C4-2B (cell line): Measurements from ENCODE around the gene FNDC3A.
A peak's percentile ranks its signal among the peaks of the same experiment; 100 is the strongest.

Experiments used
- H3K27ac ChIP-seq: fragments of 450-650 bp; 2 replicates; pipeline ENCODE4 v1.5.1; 2017
- ZFX ChIP-seq: fragments of 450-650 bp; IDR thresholded peaks from 2 replicates; pipeline ENCODE4 v1.6.1; 2017
- TF ChIP-seq, protein P1 (sequence below): fragments of 450-650 bp; conservative IDR thresholded peaks from 2 replicates; pipeline ENCODE4 v1.5.1; 2017; ENCODE audit warnings: mild to moderate bottlenecking

The FNDC3A gene

DNA sequence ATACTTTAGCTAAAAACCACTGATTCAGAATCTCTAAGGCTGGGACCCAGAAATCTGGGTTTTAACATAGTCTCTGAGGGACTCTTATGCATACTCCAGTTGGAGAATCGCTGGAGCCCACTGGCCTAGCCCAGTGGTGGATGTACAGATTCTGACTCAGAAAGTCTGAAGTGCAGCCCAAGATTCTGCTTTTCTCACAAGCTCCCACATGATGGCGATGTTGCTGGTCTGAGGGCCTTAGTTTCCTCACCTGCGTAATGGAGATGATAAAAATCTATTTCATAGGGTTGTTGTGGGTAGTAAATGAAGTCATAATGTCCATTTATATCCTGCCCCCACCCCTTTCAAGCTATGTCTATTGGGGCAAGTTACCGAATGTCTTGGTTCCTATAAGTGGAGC is 264.3 kb downstream of the FNDC3A start:
- H3K27ac ChIP-seq, result no peak overlapping the region
- TF ChIP-seq, protein P1, sequence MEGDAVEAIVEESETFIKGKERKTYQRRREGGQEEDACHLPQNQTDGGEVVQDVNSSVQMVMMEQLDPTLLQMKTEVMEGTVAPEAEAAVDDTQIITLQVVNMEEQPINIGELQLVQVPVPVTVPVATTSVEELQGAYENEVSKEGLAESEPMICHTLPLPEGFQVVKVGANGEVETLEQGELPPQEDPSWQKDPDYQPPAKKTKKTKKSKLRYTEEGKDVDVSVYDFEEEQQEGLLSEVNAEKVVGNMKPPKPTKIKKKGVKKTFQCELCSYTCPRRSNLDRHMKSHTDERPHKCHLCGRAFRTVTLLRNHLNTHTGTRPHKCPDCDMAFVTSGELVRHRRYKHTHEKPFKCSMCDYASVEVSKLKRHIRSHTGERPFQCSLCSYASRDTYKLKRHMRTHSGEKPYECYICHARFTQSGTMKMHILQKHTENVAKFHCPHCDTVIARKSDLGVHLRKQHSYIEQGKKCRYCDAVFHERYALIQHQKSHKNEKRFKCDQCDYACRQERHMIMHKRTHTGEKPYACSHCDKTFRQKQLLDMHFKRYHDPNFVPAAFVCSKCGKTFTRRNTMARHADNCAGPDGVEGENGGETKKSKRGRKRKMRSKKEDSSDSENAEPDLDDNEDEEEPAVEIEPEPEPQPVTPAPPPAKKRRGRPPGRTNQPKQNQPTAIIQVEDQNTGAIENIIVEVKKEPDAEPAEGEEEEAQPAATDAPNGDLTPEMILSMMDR, result peak; percentile 62
- no peak for TF ChIP-seq ZFX

- H3K27ac ChIP-seq, result no peak overlapping the region
- TF ChIP-seq, protein P1, result no peak
These were observed 265.6 kb downstream of the FNDC3A start for GRCh38 chr13:49241296-49241695.

- TF ChIP-seq ZFX, result no peak
- TF ChIP-seq, protein P1, result no peak
- H3K27ac ChIP-seq, result no peak overlapping the region
These were observed 269.4 kb downstream of the FNDC3A start for GRCh38 chr13:49245101-49245500.

GRCh38 chr13:49246850-49247642 is 271.3 kb downstream of the FNDC3A start:
- peak overlapping the region; percentile 81 for H3K27ac ChIP-seq
- TF ChIP-seq, protein P1, result no peak

- H3K27ac ChIP-seq, result peak within 1 kb of the TSS; percentile 81
- peak; percentile 43 for TF ChIP-seq ZFX
- TF ChIP-seq, protein P1, result no peak
These were observed 272.2 kb downstream of the FNDC3A start, which contains the start of gene CDADC1 for GRCh38 chr13:49247643-49248621. CDADC1 (plus strand) TSS chr13:49247925; CDS start chr13:49248038, 113 bp downstream.

- no peak for TF ChIP-seq ZFX
- TF ChIP-seq, protein P1, result peak; percentile 41
- peak overlapping the region; percentile 81 for H3K27ac ChIP-seq
These were observed 272.9 kb downstream of the FNDC3A start for GRCh38 chr13:49248622-49249002.

DNA sequence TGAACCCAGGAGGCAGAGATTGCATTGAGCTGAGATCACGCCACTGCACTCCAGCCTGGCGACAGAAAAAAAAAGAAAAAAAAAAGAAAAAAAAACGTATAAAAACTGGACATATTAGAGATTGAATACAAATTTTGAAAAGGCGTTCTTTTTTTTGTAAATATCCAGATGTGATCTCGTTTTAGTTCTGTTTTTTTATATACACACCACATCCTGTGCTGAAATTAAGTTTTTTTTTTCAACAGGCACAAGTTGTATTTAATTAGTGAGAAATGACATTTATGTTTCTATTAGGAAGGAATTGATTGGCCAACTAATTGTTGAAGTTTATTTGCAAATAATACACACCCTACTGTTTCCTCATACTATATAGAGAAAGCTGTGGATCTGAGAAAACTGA is 275.6 kb downstream of the FNDC3A start:
- H3K27ac ChIP-seq, result no peak overlapping the region
- TF ChIP-seq, protein P1, result no peak
- no peak for TF ChIP-seq ZFX
